Loucy (cell line): ENCODE results near the gene ZNF205.

Source experiments
- CTCF ChIP-seq: fragments of 200-600 bp; sonication (generic); conservative IDR thresholded peaks from 2 replicates; pipeline ENCODE4 v1.5.1; 2014; ENCODE audit warnings: mild to moderate bottlenecking, antibody characterized with exemption, low read length
- EZH2phosphoT487 ChIP-seq: fragments of 200-600 bp; IDR thresholded peaks from 2 replicates; pipeline ENCODE4 v1.6.1; 2018; ENCODE audit warnings: antibody characterized with exemption, mild to moderate bottlenecking, moderate library complexity, borderline replicate concordance

DNA sequence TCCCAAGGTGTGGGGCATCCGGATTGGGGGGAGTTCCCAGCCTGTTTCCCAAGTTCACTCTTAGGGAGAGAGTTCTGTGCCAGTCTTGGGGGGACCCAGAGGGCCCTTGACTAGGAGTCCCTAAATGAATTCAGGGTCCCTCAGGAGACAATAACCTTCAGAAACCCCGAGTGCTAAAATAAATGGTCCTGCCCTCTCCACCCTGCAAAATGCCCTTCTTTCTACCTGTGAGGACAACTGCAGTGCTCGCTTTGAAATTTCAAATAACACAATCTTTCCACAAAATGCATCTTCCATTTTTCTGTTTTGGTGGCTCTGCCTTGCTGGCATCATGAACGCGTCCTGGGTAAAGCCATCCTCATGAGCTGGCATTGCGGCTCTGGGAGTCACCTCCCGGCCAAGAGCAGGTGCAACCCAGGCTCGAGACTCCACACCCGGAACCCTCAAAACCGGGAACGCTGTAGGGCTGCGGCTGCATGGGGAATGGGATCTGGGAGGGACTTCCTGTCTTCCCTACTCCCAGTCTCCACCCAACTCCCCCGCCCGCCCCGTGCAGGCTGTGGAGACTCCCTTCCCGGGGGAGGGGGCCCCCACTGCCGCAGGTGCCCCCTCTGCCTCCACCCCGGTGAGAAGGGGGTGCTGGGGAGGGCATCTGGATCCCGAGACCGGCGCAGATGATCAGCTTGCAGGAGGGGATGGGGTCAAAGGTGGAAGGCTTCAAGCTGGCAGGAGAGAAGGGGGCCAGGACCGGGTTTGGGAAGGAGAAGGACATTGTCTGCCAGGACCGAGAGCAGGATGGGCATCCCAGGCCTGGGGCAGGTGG, at the start of gene ZNF205:
- no peak for TF ChIP-seq CTCF
- no peak for TF ChIP-seq EZH2phosphoT487
